Stimulated activated CD4-positive, alpha-beta T cell treated with anti-CD3 and anti-CD28 coated beads, TNF-alpha, amount 100 ng/mL, for 1 hour (primary cell): Measurements from ENCODE around the gene CRYBG2.

ENCODE experiments used
- DNase-seq, 3 donors: peaks; one replicate each; pipeline ENCODE4 v3.0.0-alpha.2; 2020; ENCODE audit warnings: low read depth in 3 of 3, low spot score in 1 of 3

CRYBG2 gene

DNA sequence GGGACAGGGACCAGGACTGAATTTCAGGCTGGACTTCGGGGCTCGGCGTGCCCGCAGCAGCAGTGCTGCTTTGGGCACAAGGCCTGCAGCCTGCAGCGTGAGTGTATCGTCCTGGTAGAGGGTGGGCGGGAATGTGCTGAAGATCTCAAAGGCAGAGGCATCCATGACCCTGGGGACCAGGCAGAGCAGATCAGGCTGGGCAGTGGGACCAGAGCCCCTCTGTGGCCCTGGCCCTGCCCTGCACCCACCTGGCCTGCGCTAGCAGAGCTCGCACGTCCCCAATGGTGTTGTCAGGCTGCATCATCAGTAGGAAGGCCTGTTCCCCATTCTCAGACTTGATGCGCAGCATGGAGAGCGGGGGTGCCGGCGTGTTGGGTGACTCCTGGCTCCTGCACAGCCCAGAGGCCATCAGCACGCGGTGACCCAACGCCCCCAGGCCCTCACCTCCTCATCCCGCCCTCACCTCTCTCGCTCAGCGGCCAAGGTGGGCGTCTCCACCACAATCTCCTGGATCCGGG lies 71.5 kb downstream of the CRYBG2 start:
- no peak for DNase-seq

DNA sequence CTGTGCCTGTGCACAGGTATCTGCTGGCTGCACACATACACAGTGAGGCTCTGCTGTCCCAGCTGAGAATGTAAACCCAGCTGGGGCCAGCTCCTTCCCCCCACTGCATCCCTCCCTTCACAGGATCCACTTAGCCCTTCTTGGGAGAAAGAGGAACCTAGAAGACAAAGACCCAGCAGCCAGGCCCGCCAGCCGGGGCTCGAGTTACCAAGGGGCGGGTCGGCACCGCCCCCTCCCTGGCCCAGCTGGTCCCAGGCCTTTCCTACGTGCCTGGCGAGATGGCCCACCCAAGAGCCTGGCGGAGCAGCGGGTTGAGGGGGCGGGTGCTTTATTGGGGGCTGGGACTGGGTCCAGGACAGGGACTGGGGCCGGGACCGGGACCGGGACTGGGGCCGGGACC lies 72.0 kb downstream of the CRYBG2 start:
- DNase-seq: no peak

DNA sequence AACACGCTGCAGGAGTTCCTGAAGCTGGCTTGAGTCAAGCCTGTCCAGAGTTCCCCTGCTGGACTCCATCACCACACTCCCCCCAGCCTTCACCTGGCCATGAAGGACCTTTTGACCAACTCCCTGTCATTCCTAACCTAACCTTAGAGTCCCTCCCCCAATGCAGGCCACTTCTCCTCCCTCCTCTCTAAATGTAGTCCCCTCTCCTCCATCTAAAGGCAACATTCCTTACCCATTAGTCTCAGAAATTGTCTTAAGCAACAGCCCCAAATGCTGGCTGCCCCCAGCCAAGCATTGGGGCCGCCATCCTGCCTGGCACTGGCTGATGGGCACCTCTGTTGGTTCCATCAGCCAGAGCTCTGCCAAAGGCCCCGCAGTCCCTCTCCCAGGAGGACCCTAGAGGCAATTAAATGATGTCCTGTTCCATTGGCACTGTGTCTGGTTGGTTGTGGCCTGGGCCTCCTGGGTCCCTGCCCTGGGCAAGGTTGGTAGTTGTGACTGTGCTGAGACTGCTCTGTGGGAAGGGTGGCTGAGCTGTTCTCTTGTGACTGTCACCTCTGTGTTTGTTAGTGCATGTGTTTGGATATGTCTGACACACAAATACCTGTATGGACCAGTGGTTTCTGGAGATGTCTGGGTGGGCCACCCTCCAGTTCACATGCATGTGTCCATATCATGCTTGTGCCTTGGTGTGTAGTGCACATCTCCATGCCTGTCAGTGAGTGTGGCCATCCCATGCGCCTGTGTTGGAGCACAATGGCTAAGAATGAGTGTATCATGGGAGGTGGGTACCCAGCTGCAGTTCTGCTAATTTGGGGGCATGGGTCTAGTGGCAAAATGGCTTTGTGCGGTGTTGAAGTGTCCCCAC lies 72.6 kb downstream of the CRYBG2 start:
- DNase-seq: no peak

DNA sequence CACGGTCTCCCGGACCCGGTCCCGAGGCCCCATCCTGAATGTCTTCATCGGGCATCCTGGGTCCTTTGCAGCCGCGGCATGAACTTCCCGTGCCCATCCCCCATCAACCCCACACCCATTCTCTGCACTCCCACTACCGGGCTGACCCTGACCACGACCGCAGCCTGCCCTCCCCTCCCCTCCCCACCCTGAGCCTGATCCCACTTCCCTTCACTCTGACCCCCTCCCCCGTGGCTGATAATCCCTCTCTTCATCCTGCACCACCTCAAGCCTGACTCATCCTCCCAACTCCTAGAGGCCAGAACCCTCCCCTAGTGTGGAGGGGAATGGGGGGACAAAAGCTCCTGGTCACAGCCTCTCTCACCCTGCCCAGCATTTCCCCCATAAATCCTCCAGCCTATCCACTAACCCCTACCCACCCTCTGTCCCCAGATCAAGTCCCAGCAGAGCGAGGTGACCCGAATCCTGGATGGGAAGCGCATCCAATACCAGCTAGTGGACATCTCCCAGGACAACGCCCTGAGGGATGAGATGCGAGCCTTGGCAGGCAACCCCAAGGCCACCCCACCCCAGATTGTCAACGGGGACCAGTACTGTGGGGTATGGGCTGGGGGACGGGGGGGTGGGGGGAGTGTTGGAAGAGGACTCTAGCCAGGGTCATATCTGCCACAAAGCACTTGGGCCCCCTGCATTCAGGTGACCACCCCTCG lies 73.4 kb downstream of the CRYBG2 start:
- DNase-seq: no peak

DNA sequence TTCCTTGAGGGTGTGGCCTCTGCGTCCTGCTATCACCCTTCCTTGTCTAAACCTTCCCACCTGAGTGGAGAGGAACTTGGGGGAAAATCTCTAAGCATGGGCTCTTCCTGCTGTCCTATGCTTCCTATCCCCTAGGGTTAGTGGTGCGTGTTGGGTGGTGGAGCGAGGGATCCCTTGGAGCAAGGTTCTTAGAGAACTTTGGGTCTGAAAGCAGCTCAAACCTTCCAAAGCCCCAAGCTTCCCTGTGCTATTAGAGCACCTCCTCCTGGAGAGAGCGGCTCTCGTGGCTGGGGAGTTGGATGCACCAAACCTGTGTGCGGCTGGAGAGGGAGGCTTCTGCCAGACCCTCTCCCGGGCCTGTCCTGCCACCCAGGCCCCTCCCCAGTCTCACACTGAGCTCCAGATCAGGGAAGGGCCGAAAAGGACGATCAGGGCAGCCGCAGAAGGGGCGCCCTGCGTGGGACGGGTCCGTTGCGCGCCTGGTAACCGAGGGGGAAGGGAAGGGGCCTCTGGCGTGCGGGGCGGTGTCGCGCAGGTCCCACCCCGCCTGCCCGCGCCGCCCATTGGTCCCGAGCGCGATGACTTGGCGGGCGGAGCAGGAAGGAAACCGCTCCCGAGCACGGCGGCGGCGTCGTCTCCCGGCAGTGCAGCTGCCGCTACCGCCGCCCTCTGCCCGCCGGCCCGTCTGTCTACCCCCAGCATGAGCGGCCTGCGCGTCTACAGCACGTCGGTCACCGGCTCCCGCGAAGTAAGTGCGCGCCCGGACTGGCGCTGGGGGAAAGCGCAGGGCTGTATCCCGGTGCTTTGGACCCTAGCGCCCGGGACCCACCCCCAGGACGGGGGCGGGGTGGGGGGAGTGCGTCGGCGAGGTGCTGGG lies 74.2 kb downstream of the CRYBG2 start, which contains the start of gene SH3BGRL3:
TSS of gene SH3BGRL3 (plus strand) at position 631 of the 877 bp plus-strand sequence. CDS start at position 701, 70 bp downstream.
- DNase-seq: peak; percentile 66 to 71 (median 70)

DNA sequence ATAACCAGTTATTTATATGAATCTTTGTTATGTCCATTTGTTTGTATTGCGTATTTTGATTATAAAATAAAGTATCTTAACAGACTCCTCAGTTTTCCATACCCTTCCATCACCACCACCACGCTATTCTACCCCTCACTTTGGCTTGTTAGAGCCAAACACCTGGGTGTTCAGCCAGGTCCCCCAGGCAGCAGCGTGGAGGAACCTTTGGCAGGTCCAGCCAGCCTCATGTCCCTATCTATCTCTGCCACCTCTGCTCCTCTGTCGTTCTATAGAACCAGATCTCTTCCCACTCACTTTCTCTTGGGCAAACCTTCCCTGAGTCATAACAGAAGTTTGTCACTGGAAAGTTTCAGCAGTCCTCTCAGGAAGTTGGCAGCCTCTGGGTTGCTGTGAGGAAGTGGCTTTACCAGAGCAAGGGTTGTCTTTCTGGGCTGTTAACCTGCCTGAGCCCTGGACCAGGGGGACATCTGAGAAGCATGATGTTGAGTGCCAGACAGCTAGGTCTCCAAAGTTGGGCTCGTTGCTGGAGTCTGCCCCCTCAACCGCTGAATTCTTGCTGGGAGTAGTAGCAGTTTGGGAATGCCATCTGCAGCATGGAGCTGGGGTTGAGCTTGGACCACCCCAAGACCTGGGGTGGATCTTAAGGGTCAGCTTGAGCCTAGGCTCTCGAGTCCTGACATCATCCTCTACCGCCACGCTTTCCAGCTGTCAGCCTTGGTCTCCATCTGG lies 75.0 kb downstream of the CRYBG2 start:
- DNase-seq: no peak

DNA sequence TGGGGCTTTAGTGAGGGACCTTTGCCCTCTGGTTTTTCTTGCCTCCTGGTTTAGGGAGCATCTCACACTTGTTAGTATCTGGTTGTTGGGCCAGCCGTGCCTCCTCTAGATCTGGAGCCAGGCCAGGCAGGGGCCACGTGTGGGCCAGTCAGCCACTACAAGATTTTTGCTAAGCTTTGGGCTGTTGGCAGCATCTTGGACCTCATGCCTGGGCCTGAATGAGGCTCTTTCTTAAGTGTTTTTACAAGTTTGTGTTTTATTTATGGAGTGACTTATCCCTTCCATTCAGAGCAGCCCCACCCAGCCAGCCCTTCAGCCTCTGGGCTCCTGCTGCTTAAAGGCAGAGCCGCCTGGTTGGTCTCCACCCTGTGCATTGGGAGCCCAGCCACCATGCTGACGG lies 75.6 kb downstream of the CRYBG2 start:
- no peak for DNase-seq

DNA sequence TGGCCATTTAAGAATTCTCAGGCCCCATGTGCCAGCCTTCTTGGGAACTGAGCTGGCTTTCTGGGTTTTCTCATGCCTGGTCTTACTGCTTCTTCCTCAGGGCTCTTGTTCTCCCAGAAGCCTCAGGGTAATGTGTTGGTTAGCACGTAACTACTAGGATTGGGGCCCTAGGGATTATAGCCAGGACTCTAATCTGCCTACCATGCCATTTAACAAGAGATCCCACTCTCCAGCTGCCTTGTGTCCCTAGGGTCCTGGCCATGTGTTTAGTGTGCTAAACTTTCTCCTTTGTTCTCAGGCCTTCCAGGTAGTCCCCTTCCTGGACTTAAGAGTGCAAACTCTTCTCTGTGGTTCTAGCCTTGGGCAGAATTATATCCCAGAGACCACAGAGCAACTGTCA lies 76.2 kb downstream of the CRYBG2 start:
- DNase-seq: no peak

DNA sequence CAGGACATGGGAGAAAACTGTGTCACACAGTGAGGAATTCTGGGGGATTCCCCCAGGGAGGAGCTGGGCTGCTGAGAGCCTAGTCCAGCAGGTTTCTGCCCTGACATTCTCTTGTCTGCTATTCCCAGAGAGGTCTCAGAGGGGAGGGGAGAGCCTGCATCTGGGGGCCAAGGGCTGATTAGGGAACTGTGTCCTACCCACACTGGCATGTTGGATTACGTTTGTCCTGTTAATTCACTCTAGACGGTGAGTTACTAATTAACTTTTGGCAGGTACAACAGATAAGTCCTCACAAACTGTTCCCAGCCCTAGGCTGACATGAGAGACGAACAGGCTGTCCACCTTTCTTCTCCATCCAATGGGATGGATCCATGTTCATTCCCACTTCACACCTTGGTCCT lies 76.7 kb downstream of the CRYBG2 start:
- DNase-seq: no peak

DNA sequence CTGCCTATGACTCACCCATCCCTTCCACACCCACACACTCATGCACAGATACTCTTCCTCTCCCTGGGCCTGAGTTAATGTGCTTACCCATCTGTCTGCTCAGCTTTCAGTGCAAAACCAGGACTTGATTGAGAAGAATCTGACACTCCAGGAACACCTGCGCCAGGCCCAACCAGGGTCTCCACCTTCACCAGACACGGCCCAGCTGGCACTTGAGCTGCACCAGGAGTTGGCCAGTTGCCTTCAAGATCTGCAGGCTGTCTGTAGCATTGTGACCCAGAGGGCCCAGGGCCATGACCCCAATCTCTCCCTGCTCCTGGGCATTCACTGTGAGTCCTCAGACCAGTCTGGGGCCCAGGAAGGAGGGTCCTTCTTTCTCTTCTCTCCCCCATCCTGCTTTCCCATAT lies 77.5 kb downstream of the CRYBG2 start:
- no peak for DNase-seq

DNA sequence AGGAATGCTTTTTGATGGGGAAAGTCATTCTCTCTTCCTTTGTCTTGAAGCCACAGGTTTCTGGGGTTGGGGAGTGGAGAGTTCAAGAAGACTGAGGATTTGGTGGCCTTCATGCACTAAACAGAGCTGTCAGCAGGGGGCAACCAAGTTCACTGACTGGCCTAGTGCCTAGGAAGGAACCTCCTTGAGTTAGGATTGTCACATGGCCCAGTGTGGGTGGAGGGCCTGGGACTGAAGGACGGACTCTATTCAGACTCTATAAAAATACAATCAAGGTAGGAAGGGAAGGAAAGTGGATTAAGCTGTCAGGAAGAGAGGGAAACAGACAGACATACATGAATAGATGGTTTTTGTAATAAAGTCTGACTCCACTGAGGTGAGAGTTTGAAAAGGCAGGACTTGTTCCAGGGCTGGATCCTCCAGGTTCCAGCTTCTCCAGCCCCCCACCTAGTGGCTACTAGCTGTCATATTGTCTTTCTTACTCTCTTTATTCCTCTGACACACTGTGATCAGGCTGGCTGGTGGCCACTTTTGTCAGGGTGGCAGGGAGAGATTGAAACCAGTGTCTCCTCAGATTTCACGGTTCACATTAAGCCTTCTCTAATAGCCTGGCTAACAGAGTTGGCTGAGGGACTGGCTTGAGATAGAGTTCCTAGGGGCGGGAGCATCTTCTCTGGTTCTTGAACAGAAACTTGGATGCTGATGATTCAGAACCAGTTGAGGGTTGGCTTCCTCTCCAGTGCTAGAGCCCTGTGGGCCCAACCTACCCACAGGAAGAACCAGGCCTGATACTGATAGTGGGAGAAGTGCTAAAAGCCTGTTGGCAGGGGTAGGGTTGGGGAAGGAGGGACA lies 78.1 kb downstream of the CRYBG2 start:
- DNase-seq: peak in 2 of 3 donors; percentile 60 to 61

DNA sequence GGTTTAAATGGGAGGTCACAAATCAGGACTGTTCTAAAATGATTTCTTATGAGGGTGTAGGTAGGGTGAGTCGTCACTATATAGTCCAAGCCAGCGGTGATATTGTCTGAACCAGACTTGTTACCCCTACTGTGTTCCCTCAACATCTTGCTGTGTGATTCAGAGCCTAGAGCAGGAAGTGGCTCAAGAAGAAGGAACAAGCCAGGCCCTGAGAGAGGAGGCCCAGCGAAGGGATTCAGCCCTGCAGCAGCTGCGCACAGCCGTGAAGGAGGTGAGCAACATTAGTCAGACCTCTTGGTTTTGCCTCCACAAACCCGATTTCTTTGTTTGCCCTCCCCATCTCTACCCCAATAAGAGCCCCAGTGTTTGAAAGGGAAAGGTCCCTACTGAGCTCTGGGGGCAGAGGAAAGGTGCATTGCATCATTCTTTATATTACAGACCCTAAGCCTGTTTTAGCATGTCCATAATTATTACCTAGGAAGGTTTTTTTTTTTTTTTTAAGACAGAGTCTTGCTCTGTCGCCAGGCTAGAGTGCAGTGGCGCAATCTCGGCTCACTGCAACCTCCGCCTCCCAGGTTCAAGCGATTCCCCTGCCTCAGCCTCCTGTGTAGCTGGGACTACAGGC lies 79.0 kb downstream of the CRYBG2 start:
- no peak for DNase-seq
